22Rv1 (cell line): ENCODE results near the gene RTL9.

Experiments
- CTCF ChIP-seq: fragments of 450-650 bp; IDR thresholded peaks from 2 replicates; pipeline ENCODE4 v1.5.1; 2017; ENCODE audit warnings: mild to moderate bottlenecking
- ZFX ChIP-seq: fragments of 450-650 bp; IDR thresholded peaks from 2 replicates; pipeline ENCODE4 v1.6.1; 2017; ENCODE audit warnings: antibody characterized with exemption, borderline replicate concordance

DNA sequence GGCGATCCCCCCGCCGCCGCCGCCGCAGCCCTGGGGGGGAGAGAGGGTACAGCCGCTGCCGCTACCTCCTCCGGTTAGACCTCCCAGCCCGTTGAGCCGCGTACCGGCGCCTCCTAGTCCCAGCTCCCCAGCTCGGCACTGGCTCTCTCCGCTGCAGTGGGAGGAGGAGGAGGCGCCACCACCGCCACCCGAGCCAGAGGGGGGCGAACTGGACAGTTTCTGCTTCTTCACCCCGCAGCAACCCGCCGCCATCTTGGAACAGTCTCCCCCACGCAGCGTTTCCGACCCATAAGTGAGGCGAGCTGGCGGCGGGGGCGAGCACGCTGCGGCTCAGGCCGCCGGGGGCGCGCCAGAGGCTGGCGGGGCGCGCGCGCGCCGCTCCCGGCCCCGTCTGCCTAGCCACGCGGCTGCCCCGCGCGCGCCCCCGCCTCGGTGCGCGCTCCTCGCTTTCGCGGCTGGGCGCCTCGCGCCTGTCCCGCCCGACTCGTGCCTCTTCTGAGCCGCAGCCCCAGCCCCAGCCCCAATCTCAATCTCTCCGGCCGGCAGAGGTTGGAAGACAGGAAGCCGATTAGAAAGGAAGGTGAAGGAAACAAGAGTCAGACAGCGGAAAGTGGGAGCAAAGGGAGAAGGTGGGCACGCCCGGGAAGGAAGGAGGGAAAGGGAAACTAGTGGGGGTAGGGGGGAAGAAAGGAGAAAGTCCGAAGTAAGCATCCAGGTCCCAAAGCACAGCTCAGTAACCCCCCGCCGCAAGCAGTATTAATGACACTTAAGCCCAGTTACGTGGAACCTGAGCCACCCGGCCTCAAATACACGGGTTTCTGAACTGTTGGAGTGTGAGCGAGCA is 40.6 kb upstream of the RTL9 start, which contains the start of gene AMMECR1:
- TF ChIP-seq CTCF (no peak), ZFX (no peak)
